B cell (primary cell): Measurements from ENCODE around the gene MYRIP. TPM values are rescaled to one million over a fixed set of nuclear protein-coding genes. Genes with fewer than 3 reads are reported as not detected.

Experiments used
- ATAC-seq: fragments of 200-7000 bp; cut with Tn5 transposase; one replicate; pipeline ENCODE4 v1.10.0; 2021; ENCODE audit warnings: low read depth, mild to moderate bottlenecking, moderate number of reproducible peaks, moderate library complexity
- CTCF ChIA-PET: fragments of 350-600 bp; sonication (Branson Sonifier 250); formaldehyde crosslinking; loops from one replicate; lab custom pipeline; 2021; ENCODE audit warnings: antibody characterized with exemption, inconsistent platforms; lab: Charles Lee
- POLR2A ChIA-PET: fragments of 350-600 bp; sonication (Branson Sonifier 250); formaldehyde crosslinking; loops from one replicate; lab custom pipeline; 2021; ENCODE audit warnings: antibody characterized with exemption; lab: Charles Lee
- DNase-seq: peaks from one replicate; pipeline ENCODE4 v3.0.0; 2013
- H2AFZ ChIP-seq: 2 replicates; pipeline ENCODE4 v1.6.1; 2012; ENCODE audit warnings: mild to moderate bottlenecking, low read depth, low read length; ENCODE audit not compliant: insufficient read depth, poor library complexity, severe bottlenecking
- H3K27ac ChIP-seq, 2 donors: 1 replicate in 1 of 2; 2 replicates in 1 of 2; pipeline ENCODE4 v1.5.1; 2012 to 2013; ENCODE audit warnings: low read length in 2 of 2, mild to moderate bottlenecking in 2 of 2, moderate library complexity in 1 of 2
- H3K27me3 ChIP-seq, 4 experiments: fragments of 200-600 bp in 1 of 4; sonication (generic) in 1 of 4; replicated peaks in 1 of 4; 1 replicate in 2 of 4; 2 replicates in 2 of 4; pipeline versions ENCODE4 v1.6.1 to v1.7.0; 2013 to 2016; ENCODE audit warnings: low read length in 3 of 4, mild to moderate bottlenecking in 2 of 4, mixed read lengths in 1 of 4, moderate library complexity in 1 of 4; ENCODE audit not compliant: insufficient read depth in 4 of 4, control insufficient read depth in 3 of 4; ENCODE audit errors: control extremely low read depth in 1 of 4
- H3K36me3 ChIP-seq, 2 experiments: replicated peaks in 1 of 2; 1 replicate in 1 of 2; 2 replicates in 1 of 2; pipeline versions ENCODE4 v1.6.1 to v1.7.1; 2013; ENCODE audit warnings: low read length in 1 of 2; ENCODE audit not compliant: insufficient read depth in 2 of 2, control insufficient read depth in 1 of 2; ENCODE audit errors: control extremely low read depth in 1 of 2, extremely low read depth in 1 of 2
- H3K4me1 ChIP-seq, 2 donors: fragments of 200-600 bp in 1 of 2; sonication (generic) in 1 of 2; 1 replicate in 1 of 2; 2 replicates in 1 of 2; pipeline versions ENCODE4 v1.5.1 to v1.6.1; 2013 to 2017; ENCODE audit warnings: low read length in 2 of 2; ENCODE audit not compliant: control insufficient read depth in 2 of 2, insufficient read depth in 2 of 2
- H3K4me2 ChIP-seq: replicated peaks from 2 replicates; pipeline ENCODE3; 2012; ENCODE audit warnings: mild to moderate bottlenecking, low read depth, low read length; ENCODE audit not compliant: poor library complexity, severe bottlenecking
- H3K4me3 ChIP-seq, 5 experiments: fragments of 200-600 bp in 1 of 5; sonication (generic) in 1 of 5; 1 replicate in 3 of 5; 2 replicates in 2 of 5; pipeline versions ENCODE4 v1.5.1 to v1.7.0; 2011 to 2016; ENCODE audit warnings: low read length in 4 of 5, mild to moderate bottlenecking in 4 of 5, low read depth in 2 of 5, control low read depth in 1 of 5, moderate library complexity in 1 of 5; ENCODE audit not compliant: insufficient read depth in 1 of 5; ENCODE audit errors: control extremely low read depth in 1 of 5, extremely low read depth in 1 of 5
- H3K79me2 ChIP-seq: fragments of 200-600 bp; sonication (generic); one replicate; pipeline ENCODE4 v1.6.0; 2016; ENCODE audit warnings: low read length; ENCODE audit not compliant: control insufficient read depth, insufficient read depth
- H3K9ac ChIP-seq: fragments of 200-600 bp; sonication (generic); 2 replicates; pipeline ENCODE4 v1.6.1; 2017; ENCODE audit warnings: mild to moderate bottlenecking, low read length, moderate library complexity
- H3K9me3 ChIP-seq, 3 donors: one replicate each; pipeline versions ENCODE4 v1.6.1 to v1.7.1; 2013; ENCODE audit warnings: low read length in 2 of 3; ENCODE audit not compliant: control insufficient read depth in 2 of 3, insufficient read depth in 1 of 3; ENCODE audit errors: control extremely low read depth in 1 of 3
- H4K20me1 ChIP-seq: 2 replicates; pipeline ENCODE4 v1.6.0; 2012; ENCODE audit warnings: mild to moderate bottlenecking, low read length; ENCODE audit not compliant: insufficient read depth, control insufficient read depth, poor library complexity, severe bottlenecking
- H3K27ac Mint-ChIP-seq: one replicate; pipeline ENCODE4 v1.8.0; 2021; ENCODE audit warnings: mixed read lengths
- H3K27me3 Mint-ChIP-seq: one replicate; pipeline ENCODE4 v1.8.0; 2021; ENCODE audit warnings: mixed read lengths
- H3K4me1 Mint-ChIP-seq: one replicate; pipeline ENCODE4 v1.8.0; 2021; ENCODE audit warnings: mixed read lengths
- H3K4me3 Mint-ChIP-seq: one replicate; pipeline ENCODE4 v1.8.0; 2021; ENCODE audit warnings: mixed read lengths
- H3K9me3 Mint-ChIP-seq: one replicate; pipeline ENCODE4 v1.8.0; 2022; ENCODE audit warnings: mixed read lengths; ENCODE audit not compliant: insufficient read depth
- CTCF ChIP-seq: fragments of 200-600 bp; IDR thresholded peaks from one replicate; pipeline ENCODE4 v1.8.0; 2022; ENCODE audit warnings: antibody characterized with exemption, mild to moderate bottlenecking
- EZH2 ChIP-seq: IDR thresholded peaks from 2 replicates; pipeline ENCODE4 v1.6.1; 2012; ENCODE audit warnings: borderline replicate concordance, low read depth, mild to moderate bottlenecking, moderate library complexity, low read length; ENCODE audit not compliant: insufficient read depth, poor library complexity, severe bottlenecking
- WGBS: methylation state at CpG from one replicate; pipeline ENCODE4 v1.1.5; 2013; ENCODE audit warnings: missing lambda C conversion rate; ENCODE audit not compliant: insufficient coverage; 5-methylcytosine and 5-hydroxymethylcytosine counted together
- intact Hi-C: fragments of 100-400 bp; cut with micrococcal nuclease; formaldehyde crosslinking; loops from one replicate; pipeline ENCODE4 v1.10.0; 2022
- polyA plus RNA-seq: library from polyadenylated mRNA; depleted of rRNA; stranded (reverse); fragments of >200 nt; gene quantifications from 2 replicates; pipeline ENCODE4 v1.2.3, GENCODE V29; 2012
- total RNA-seq, 2 donors: library from RNA; stranded (reverse); fragments of 120-200 nt in 1 of 2; gene quantifications; 1 replicate in 1 of 2; 2 replicates in 1 of 2; pipeline versions ENCODE4 v1.2.3 to v1.2.4, GENCODE V29; 2013 to 2022

MYRIP gene
- total and polyA plus RNA-seq, 2 donors (not counting 1 experiment from before 2014, with no cell fraction given), result 0.03 to 0.10 TPM

DNA sequence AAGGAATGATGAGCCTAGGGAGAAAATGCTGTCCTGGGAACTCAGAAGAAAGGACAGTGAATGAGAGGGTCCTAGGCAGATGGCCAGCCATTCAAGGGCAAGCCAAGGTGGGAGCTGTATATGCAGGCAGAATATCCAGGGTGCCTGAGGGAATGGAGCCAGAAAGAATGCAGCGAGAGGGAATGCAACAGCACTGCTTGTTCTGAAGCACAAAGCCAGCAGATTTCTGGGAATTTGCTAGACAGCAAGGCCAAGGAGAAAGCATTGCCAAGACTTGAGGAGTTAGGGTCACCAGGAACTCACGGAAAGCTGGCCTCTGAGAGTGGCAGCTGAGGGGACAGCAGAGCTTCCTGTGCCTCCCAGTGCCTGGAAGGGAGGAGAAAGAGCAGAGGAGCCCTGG is 200.6 kb downstream of the MYRIP start:
- Mint-ChIP-seq H3K9me3 (no peaks in the 10 kb centered on the region), H3K27me3 (peaks cover 5% of the 10 kb centered on the region), H3K4me3 (no peak overlapping the region), H3K4me1 (no peaks in the 10 kb centered on the region), H3K27ac (no peak overlapping the region)
- no peak overlapping the region for H3K27ac ChIP-seq
- H3K9me3 ChIP-seq, result no peaks in the 10 kb centered on the region
- CTCF ChIA-PET, result no interaction called here
- H3K27me3 ChIP-seq, result peaks cover 0 to 3% (median 0%) of the 10 kb centered on the region in 4 experiments
- no peaks in the 10 kb centered on the region for H4K20me1 ChIP-seq
- 92% methylated on average over 2 of the region's 2 CpGs for WGBS
- no peak for ATAC-seq
- POLR2A ChIA-PET, result no interaction called here
- H3K4me2 ChIP-seq, result no peak overlapping the region
- H3K4me1 ChIP-seq, result no peaks in the 10 kb centered on the region
- DNase-seq, result no peak
- H3K4me3 ChIP-seq, result no peak overlapping the region
- no peak overlapping the region for H3K9ac ChIP-seq
- no peaks in the 10 kb centered on the region for H3K36me3 ChIP-seq
- intact Hi-C loops, result no loop called here
- TF ChIP-seq EZH2 (no peak), CTCF (no peak)
- no peaks in the 10 kb centered on the region for H3K79me2 ChIP-seq
- H2AFZ ChIP-seq, result no peak overlapping the region

GRCh38 chr3:40012381-40012780 is 203.0 kb downstream of the MYRIP start:
- Histone ChIP-seq H3K4me3 (no peak overlapping the region), H3K9me3 (no peaks in the 10 kb centered on the region), H3K27me3 (peaks cover 0 to 3% (median 0%) of the 10 kb centered on the region in 4 experiments), H3K27ac (no peak overlapping the region), H3K4me1 (no peaks in the 10 kb centered on the region), H4K20me1 (no peaks in the 10 kb centered on the region), H3K36me3 (no peaks in the 10 kb centered on the region), H2AFZ (no peak overlapping the region), H3K9ac (no peak overlapping the region), H3K79me2 (no peaks in the 10 kb centered on the region), H3K4me2 (no peak overlapping the region)
- ATAC-seq (no peak), DNase-seq (no peak)
- 80% methylated on average over 2 of the region's 3 CpGs for WGBS
- H3K27me3 Mint-ChIP-seq, result peaks cover 8% of the 10 kb centered on the region
- H3K27ac Mint-ChIP-seq, result no peak overlapping the region
- POLR2A ChIA-PET, result no interaction called here
- no peaks in the 10 kb centered on the region for H3K9me3 Mint-ChIP-seq
- intact Hi-C loops, result no loop called here
- H3K4me1 Mint-ChIP-seq, result no peaks in the 10 kb centered on the region
- H3K4me3 Mint-ChIP-seq, result no peak overlapping the region
- TF ChIP-seq EZH2, result no peak
- CTCF ChIA-PET, result no interaction called here
